PC-9 (cell line): ENCODE data around the gene RPL22.

Experiments used
- CTCF ChIP-seq: fragments of 200-600 bp; sonication (generic); conservative IDR thresholded peaks from 2 replicates; pipeline ENCODE4 v1.6.1; 2017; ENCODE audit warnings: mixed run types, antibody characterized with exemption, mild to moderate bottlenecking, moderate library complexity
- EZH2 ChIP-seq: fragments of 200-600 bp; sonication (generic); IDR thresholded peaks from 2 replicates; pipeline ENCODE4 v1.8.0; 2017; ENCODE audit warnings: antibody characterized with exemption, low read depth

- TF ChIP-seq CTCF (no peak), EZH2 (no peak)
These were observed 57.8 kb downstream of the RPL22 start for GRCh38 chr1:6141592-6141991.
